K562 (cell line): Measurements from ENCODE around the gene ATP2B1.

Experiments used
- ATF6 ChIP-seq: sonication (generic); formaldehyde crosslinking; IDR thresholded peaks from 2 replicates; pipeline ENCODE4 v1.4.0; 2020; ENCODE audit warnings: mild to moderate bottlenecking, missing genetic modification reagents
- CBX8 ChIP-seq: fragments of 200-600 bp; sonication (generic); IDR thresholded peaks from 2 replicates; pipeline ENCODE4 v1.6.1; 2012; ENCODE audit warnings: borderline replicate concordance, mixed run types, low read depth, mild to moderate bottlenecking, moderate library complexity, mixed read lengths, low read length, control low read depth, inconsistent platforms; ENCODE audit not compliant: poor library complexity, severe bottlenecking; ENCODE audit errors: extremely low read depth
- FIP1L1 ChIP-seq: fragments of 200-400 bp; formaldehyde crosslinking; IDR thresholded peaks from 2 replicates; pipeline ENCODE4 v1.6.1; 2018; ENCODE audit warnings: mild to moderate bottlenecking, low read depth, low read length; ENCODE audit not compliant: poor library complexity, severe bottlenecking
- HCFC1 ChIP-seq: IDR thresholded peaks from 2 replicates; pipeline ENCODE4 v1.6.1; 2012; ENCODE audit warnings: low read depth, low read length, improper control_type of control experiment
- KDM1A ChIP-seq, 2 experiments: fragments of 450-650 bp; IDR thresholded peaks; 2 replicates each; pipeline ENCODE4 v1.6.1; 2016; ENCODE audit warnings: mild to moderate bottlenecking in 2 of 2
- NFYB ChIP-seq: IDR thresholded peaks from 2 replicates; pipeline ENCODE4 v1.6.1; 2011; ENCODE audit warnings: mild to moderate bottlenecking, moderate library complexity; ENCODE audit not compliant: insufficient read length; ENCODE audit errors: extremely low read depth
- PHF21A ChIP-seq: fragments of 450-650 bp; IDR thresholded peaks from 2 replicates; pipeline ENCODE4 v1.6.1; 2017; ENCODE audit warnings: low read depth, borderline replicate concordance
- SLC30A9 ChIP-seq: fragments of 250-450 bp; sonication (Bioruptor Pico); IDR thresholded peaks from 2 replicates; pipeline ENCODE4 v1.8.0; 2022; ENCODE audit warnings: mild to moderate bottlenecking, moderate library complexity
- ZNF282 ChIP-seq: sonication (generic); formaldehyde crosslinking; IDR thresholded peaks from 2 replicates; pipeline ENCODE4 v1.8.1; 2023; ENCODE audit warnings: missing genetic modification reagents
- TF ChIP-seq, protein P1 (sequence below), 2 experiments: fragments of 450-650 bp; formaldehyde crosslinking in 1 of 2; IDR thresholded peaks; 2 replicates each; pipeline versions ENCODE4 v1.4.0 to v1.6.1; 2014 to 2020; ENCODE audit warnings: mild to moderate bottlenecking in 2 of 2, borderline replicate concordance in 1 of 2, low read depth in 1 of 2
- TF ChIP-seq, protein P2 (sequence below): fragments of 200-800 bp; sonication (Bioruptor generic); IDR thresholded peaks from 2 replicates; pipeline ENCODE4 v1.6.1; 2017; ENCODE audit warnings: missing genetic modification characterization, missing compliant biosample characterization

DNA sequence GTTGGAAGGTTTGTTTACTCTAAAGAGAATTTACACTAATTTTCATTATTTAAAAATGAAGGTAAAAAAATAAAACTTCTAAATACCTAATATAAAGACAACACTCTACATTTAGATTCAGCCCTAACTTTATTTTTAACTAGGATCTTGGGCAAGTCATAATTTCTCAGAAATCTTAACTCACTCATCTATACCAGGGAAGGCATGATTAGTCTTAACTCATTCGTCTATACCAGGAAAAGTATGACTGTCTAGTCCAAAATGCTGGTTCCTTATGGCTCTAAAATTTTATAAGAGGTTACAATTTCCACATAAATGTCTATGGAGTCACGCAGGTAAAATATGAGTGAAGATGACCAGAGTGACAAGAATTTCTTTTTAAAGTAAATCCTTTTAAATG is 130.1 kb downstream of the ATP2B1 start:
- no peak for TF ChIP-seq ATF6
- TF ChIP-seq HCFC1, result no peak
- TF ChIP-seq, protein P1, sequence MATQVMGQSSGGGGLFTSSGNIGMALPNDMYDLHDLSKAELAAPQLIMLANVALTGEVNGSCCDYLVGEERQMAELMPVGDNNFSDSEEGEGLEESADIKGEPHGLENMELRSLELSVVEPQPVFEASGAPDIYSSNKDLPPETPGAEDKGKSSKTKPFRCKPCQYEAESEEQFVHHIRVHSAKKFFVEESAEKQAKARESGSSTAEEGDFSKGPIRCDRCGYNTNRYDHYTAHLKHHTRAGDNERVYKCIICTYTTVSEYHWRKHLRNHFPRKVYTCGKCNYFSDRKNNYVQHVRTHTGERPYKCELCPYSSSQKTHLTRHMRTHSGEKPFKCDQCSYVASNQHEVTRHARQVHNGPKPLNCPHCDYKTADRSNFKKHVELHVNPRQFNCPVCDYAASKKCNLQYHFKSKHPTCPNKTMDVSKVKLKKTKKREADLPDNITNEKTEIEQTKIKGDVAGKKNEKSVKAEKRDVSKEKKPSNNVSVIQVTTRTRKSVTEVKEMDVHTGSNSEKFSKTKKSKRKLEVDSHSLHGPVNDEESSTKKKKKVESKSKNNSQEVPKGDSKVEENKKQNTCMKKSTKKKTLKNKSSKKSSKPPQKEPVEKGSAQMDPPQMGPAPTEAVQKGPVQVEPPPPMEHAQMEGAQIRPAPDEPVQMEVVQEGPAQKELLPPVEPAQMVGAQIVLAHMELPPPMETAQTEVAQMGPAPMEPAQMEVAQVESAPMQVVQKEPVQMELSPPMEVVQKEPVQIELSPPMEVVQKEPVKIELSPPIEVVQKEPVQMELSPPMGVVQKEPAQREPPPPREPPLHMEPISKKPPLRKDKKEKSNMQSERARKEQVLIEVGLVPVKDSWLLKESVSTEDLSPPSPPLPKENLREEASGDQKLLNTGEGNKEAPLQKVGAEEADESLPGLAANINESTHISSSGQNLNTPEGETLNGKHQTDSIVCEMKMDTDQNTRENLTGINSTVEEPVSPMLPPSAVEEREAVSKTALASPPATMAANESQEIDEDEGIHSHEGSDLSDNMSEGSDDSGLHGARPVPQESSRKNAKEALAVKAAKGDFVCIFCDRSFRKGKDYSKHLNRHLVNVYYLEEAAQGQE (IDR thresholded peaks at IDR 0.05; ENCODE audit: borderline replicate concordance), result no peak
- TF ChIP-seq, protein P1 (CRISPR knock-in tag; IDR thresholded peaks at IDR 0.05; ENCODE audit: low read depth), result no peak
- no peak for TF ChIP-seq ZNF282
- TF ChIP-seq NFYB, result no peak
- TF ChIP-seq SLC30A9 (CRISPR knock-in tag), result no peak
- TF ChIP-seq, protein P2, sequence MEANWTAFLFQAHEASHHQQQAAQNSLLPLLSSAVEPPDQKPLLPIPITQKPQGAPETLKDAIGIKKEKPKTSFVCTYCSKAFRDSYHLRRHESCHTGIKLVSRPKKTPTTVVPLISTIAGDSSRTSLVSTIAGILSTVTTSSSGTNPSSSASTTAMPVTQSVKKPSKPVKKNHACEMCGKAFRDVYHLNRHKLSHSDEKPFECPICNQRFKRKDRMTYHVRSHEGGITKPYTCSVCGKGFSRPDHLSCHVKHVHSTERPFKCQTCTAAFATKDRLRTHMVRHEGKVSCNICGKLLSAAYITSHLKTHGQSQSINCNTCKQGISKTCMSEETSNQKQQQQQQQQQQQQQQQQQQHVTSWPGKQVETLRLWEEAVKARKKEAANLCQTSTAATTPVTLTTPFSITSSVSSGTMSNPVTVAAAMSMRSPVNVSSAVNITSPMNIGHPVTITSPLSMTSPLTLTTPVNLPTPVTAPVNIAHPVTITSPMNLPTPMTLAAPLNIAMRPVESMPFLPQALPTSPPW (CRISPR knock-in tag), result no peak
- TF ChIP-seq CBX8, result no peak
- TF ChIP-seq FIP1L1, result no peak
- TF ChIP-seq PHF21A, result no peak
- TF ChIP-seq KDM1A (IDR thresholded peaks at IDR 0.05), result no peak
